HEK293T (cell line): ENCODE measurements around the gene CRYBA2.

ENCODE experiments used
- ARNT ChIP-seq: fragments of 450-650 bp; IDR thresholded peaks from 2 replicates; pipeline ENCODE4 v1.6.1; 2017; ENCODE audit warnings: mild to moderate bottlenecking
- CTBP1 ChIP-seq: fragments of 450-650 bp; IDR thresholded peaks from 2 replicates; pipeline ENCODE4 v1.6.1; 2016; ENCODE audit warnings: borderline replicate concordance
- ELF4 ChIP-seq: fragments of 450-650 bp; IDR thresholded peaks from 2 replicates; pipeline ENCODE4 v1.6.1; 2017; ENCODE audit warnings: antibody characterized with exemption
- FOXA1 ChIP-seq: fragments of 450-650 bp; IDR thresholded peaks from 2 replicates; pipeline ENCODE4 v1.6.1; 2016; ENCODE audit warnings: mild to moderate bottlenecking
- FOXM1 ChIP-seq: fragments of 450-650 bp; IDR thresholded peaks from 2 replicates; pipeline ENCODE4 v1.6.1; 2017; ENCODE audit warnings: mild to moderate bottlenecking, borderline replicate concordance
- L3MBTL2 ChIP-seq: fragments of 450-650 bp; conservative IDR thresholded peaks from 2 replicates; pipeline ENCODE4 v1.6.1; 2016; ENCODE audit warnings: mild to moderate bottlenecking
- NFRKB ChIP-seq: fragments of 450-650 bp; IDR thresholded peaks from 2 replicates; pipeline ENCODE4 v1.6.1; 2016; ENCODE audit warnings: mild to moderate bottlenecking, moderate library complexity
- SP1 ChIP-seq: fragments of 450-650 bp; IDR thresholded peaks from 2 replicates; pipeline ENCODE4 v1.6.1; 2017
- SUZ12 ChIP-seq: fragments of 450-650 bp; IDR thresholded peaks from 2 replicates; pipeline ENCODE4 v1.6.1; 2016; ENCODE audit warnings: mild to moderate bottlenecking
- TARDBP ChIP-seq: fragments of 450-650 bp; IDR thresholded peaks from 2 replicates; pipeline ENCODE4 v1.6.1; 2016
- ZNF384 ChIP-seq: fragments of 450-650 bp; IDR thresholded peaks from 2 replicates; pipeline ENCODE4 v1.6.1; 2016

- TF ChIP-seq FOXA1 (no peak), SUZ12 (no peak), CTBP1 (no peak), TARDBP (no peak), L3MBTL2 (no peak), FOXM1 (no peak), ARNT (no peak), SP1 (no peak), NFRKB (no peak), ELF4 (no peak), ZNF384 (no peak)
Observed at GRCh38 chr2:218991674-218992168, 1.5 kb downstream of the CRYBA2 start.
